ENCODE results near the gene BORCS8.
A peak's percentile ranks its signal among the peaks of the same experiment; 100 is the strongest.

Gene BORCS8

DNA sequence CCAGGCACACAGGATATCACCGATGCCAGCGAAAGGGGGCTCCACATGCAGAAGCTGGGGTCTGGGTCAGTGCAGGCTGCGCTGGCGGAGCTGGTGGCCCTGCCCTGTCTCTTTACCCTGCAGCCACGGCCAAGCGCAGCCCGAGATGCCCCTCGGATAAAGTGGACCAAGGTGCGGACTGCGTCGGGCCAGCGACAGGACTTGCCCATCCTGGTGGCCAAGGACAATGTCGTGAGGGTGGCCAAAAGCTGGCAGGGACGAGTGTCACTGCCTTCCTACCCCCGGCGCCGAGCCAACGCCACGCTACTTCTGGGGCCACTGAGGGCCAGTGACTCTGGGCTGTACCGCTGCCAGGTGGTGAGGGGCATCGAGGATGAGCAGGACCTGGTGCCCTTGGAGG is 27.0 kb upstream of the BORCS8 start:
- H3K27me3 ChIP-seq (replicated peaks; ENCODE audit: control insufficient read depth, insufficient read depth, low read length): no peaks in the 10 kb centered on the region
- DNase-seq (ENCODE audit: extremely low read depth, insufficient read length): no peak
- H3K4me3 ChIP-seq (replicated peaks; ENCODE audit: low read depth, low read length): no peak overlapping the region
- TF ChIP-seq CTCF (IDR thresholded peaks at IDR 0.05; ENCODE audit: insufficient read depth, low read length, poor library complexity, severe bottlenecking): no peak
- H3K36me3 ChIP-seq (ENCODE audit: control insufficient read depth, insufficient read depth, low read length): no peaks in the 10 kb centered on the region

DNA sequence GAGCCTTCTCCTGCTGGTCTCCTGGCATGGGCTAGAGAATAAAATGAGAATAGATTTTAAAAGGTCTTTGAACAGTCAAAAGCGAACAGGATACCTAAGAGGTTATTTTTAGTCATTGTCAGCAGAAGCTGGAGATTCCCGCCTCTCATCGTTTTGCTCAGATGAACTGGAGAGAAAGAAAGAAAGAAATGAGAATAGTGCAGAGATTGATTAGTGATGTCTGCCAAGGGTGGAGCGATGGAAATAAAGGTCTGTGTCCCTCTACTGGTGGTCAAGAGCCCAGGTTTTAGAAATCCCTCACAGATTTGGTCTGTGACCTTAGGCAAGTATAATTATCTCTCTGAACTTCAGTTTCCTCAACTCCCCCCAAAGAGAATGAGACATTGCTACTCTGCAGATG is 25.1 kb upstream of the BORCS8 start:
- Histone ChIP-seq H3K4me3 (replicated peaks; ENCODE audit: low read depth, low read length) (no peak overlapping the region), H3K27me3 (replicated peaks; ENCODE audit: control insufficient read depth, insufficient read depth, low read length) (no peaks in the 10 kb centered on the region; the same call in 1 of the 2 replicates), H3K36me3 (ENCODE audit: control insufficient read depth, insufficient read depth, low read length) (no peaks in the 10 kb centered on the region)
- TF ChIP-seq CTCF (IDR thresholded peaks at IDR 0.05; ENCODE audit: insufficient read depth, low read length, poor library complexity, severe bottlenecking): peak; percentile 28
- DNase-seq (ENCODE audit: extremely low read depth, insufficient read length): no peak

- DNase-seq (ENCODE audit: extremely low read depth, insufficient read length): no peak
- no peaks in the 10 kb centered on the region for H3K36me3 ChIP-seq (ENCODE audit: control insufficient read depth, insufficient read depth, low read length)
- no peaks in the 10 kb centered on the region; the same call in 1 of the 2 replicates for H3K27me3 ChIP-seq (replicated peaks; ENCODE audit: control insufficient read depth, insufficient read depth, low read length)
- TF ChIP-seq CTCF (IDR thresholded peaks at IDR 0.05; ENCODE audit: insufficient read depth, low read length, poor library complexity, severe bottlenecking): no peak
- H3K4me3 ChIP-seq (replicated peaks; ENCODE audit: low read depth, low read length): no peak overlapping the region
These were observed 23.8 kb upstream of the BORCS8 start for GRCh38 chr19:19215792-19216191.

DNA sequence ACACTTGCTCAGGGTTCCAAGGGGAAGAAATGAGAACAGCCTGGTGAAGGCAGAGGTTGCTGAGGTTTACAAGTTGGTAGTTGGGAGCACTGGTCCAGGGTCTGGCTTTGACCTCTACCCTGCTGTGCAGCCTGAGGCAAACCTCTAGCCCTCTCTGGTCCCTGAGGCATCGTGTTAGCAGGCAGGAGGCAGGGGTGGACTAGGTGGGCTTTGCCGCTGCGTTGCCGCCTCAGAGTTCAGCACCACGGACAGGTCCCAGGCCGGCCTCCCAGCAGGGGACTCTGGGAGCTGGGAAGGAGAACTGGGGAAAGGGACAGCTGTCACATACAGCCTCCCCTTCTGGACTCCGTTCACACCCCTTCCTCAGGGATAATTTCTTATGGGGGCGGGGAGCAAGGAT is 22.9 kb upstream of the BORCS8 start:
- H3K4me3 ChIP-seq (replicated peaks; ENCODE audit: low read depth, low read length): no peak overlapping the region
- H3K36me3 ChIP-seq (ENCODE audit: control insufficient read depth, insufficient read depth, low read length): no peaks in the 10 kb centered on the region
- no peak for TF ChIP-seq CTCF (IDR thresholded peaks at IDR 0.05; ENCODE audit: insufficient read depth, low read length, poor library complexity, severe bottlenecking)
- no peak for DNase-seq (ENCODE audit: extremely low read depth, insufficient read length)
- H3K27me3 ChIP-seq (replicated peaks; ENCODE audit: control insufficient read depth, insufficient read depth, low read length): no peaks in the 10 kb centered on the region; the same call in 1 of the 2 replicates

- no peak for DNase-seq (ENCODE audit: extremely low read depth, insufficient read length)
- Histone ChIP-seq H3K36me3 (ENCODE audit: control insufficient read depth, insufficient read depth, low read length) (no peaks in the 10 kb centered on the region), H3K27me3 (replicated peaks; ENCODE audit: control insufficient read depth, insufficient read depth, low read length) (no peaks in the 10 kb centered on the region; the same call in 1 of the 2 replicates), H3K4me3 (replicated peaks; ENCODE audit: low read depth, low read length) (no peak overlapping the region)
- TF ChIP-seq CTCF (IDR thresholded peaks at IDR 0.05; ENCODE audit: insufficient read depth, low read length, poor library complexity, severe bottlenecking): no peak
These were observed 22.2 kb upstream of the BORCS8 start for GRCh38 chr19:19214159-19214490.

DNA sequence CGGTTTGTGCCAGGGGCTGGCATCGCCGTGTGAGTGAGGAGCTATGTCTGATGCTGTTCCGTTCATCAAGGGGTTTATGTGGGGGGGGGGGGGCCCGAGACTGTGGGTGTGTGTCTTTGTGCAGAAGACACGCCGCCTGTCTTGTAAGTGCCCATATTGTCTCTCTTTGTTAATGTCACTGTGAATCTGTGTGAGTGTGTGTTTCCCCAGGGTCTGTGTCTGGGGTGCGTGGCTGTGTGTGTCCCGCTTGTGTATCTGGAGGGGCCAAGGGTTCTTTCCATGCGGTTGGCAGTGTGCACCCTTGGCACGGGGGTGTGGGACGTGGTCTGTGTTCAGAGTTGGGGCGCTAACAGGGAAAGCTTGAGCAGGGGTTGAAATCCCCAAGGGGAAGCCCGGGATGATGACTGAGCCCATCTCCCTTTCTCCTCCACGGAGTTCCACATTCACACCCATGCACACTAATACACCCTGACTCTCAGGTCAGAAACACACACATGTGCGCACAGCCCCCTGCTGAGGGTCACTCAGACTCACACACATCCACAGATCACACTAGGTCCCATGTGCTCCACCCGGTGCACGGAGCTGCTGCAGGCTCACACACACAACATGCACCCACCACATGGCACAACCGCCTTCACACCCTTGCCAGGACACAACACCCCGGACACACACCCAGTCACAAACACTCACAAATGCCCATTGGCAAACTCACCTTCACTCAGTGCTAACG is 21.6 kb upstream of the BORCS8 start:
- Histone ChIP-seq H3K36me3 (ENCODE audit: control insufficient read depth, insufficient read depth, low read length) (no peaks in the 10 kb centered on the region), H3K4me3 (replicated peaks; ENCODE audit: low read depth, low read length) (no peak overlapping the region), H3K27me3 (replicated peaks; ENCODE audit: control insufficient read depth, insufficient read depth, low read length) (no peaks in the 10 kb centered on the region; the same call in 1 of the 2 replicates)
- DNase-seq (ENCODE audit: extremely low read depth, insufficient read length): no peak
- no peak for TF ChIP-seq CTCF (IDR thresholded peaks at IDR 0.05; ENCODE audit: insufficient read depth, low read length, poor library complexity, severe bottlenecking)
